ENCODE data around the gene HBEGF.

- TF ChIP-seq CTCF (conservative IDR thresholded peaks at IDR 0.05; ENCODE audit: low read length) (no peak), EZH2phosphoT487 (IDR thresholded peaks at IDR 0.05; ENCODE audit: borderline replicate concordance, low read depth, low read length) (no peak)
Observed at GRCh38 chr5:140317859-140318258, 28.5 kb downstream of the HBEGF start.
